GM12872 (cell line): Measurements from ENCODE around the gene DOCK2.

Source experiments
- TF ChIP-seq, protein P1 (sequence below): IDR thresholded peaks from 3 replicates; pipeline ENCODE4 v1.5.1; 2011; ENCODE audit warnings: low read depth, mild to moderate bottlenecking, low read length, moderate library complexity; ENCODE audit not compliant: insufficient read depth

Gene DOCK2

DNA sequence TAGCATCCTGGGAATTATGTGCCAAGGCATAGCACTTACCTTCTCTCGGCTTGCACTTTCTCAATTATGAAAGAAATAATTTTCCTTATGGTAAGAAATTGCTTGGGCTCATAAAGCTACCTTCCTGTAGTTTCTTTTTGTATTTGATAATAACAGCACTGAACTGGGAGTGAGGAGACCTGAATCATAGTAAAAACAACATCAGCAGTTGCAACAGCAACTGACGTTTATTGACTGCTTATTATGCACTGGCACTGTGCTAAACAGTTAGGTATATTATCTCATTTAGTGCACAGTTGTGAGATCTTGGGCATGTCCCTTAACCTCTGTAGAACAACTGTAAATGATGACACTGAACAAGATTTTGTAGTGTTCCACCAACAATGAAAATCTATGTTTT is 135.2 kb downstream of the DOCK2 start:
- TF ChIP-seq, protein P1, sequence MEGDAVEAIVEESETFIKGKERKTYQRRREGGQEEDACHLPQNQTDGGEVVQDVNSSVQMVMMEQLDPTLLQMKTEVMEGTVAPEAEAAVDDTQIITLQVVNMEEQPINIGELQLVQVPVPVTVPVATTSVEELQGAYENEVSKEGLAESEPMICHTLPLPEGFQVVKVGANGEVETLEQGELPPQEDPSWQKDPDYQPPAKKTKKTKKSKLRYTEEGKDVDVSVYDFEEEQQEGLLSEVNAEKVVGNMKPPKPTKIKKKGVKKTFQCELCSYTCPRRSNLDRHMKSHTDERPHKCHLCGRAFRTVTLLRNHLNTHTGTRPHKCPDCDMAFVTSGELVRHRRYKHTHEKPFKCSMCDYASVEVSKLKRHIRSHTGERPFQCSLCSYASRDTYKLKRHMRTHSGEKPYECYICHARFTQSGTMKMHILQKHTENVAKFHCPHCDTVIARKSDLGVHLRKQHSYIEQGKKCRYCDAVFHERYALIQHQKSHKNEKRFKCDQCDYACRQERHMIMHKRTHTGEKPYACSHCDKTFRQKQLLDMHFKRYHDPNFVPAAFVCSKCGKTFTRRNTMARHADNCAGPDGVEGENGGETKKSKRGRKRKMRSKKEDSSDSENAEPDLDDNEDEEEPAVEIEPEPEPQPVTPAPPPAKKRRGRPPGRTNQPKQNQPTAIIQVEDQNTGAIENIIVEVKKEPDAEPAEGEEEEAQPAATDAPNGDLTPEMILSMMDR, result no peak

DNA sequence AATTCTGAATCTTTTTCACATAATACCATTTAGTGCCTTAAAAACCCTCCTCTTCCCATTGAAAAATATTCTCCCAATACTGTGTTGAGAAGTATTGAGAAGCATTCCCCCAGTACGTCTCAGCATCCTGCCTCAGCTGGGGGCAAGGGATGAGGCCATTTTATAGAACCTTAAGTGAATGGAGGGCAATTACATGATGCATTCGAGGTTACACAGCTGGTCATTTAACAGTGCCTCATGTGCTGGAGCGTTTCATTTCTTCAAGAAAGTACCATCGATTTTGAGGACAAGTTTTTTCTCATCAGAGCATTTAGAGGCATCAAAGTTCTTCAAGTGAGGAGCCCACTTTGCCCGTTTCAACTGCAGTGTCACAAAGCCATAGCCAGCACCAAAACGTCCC is 135.6 kb downstream of the DOCK2 start:
- TF ChIP-seq, protein P1, result no peak

- TF ChIP-seq, protein P1, result no peak
Observed at GRCh38 chr5:169777159-169777558, 140.1 kb downstream of the DOCK2 start.

DNA sequence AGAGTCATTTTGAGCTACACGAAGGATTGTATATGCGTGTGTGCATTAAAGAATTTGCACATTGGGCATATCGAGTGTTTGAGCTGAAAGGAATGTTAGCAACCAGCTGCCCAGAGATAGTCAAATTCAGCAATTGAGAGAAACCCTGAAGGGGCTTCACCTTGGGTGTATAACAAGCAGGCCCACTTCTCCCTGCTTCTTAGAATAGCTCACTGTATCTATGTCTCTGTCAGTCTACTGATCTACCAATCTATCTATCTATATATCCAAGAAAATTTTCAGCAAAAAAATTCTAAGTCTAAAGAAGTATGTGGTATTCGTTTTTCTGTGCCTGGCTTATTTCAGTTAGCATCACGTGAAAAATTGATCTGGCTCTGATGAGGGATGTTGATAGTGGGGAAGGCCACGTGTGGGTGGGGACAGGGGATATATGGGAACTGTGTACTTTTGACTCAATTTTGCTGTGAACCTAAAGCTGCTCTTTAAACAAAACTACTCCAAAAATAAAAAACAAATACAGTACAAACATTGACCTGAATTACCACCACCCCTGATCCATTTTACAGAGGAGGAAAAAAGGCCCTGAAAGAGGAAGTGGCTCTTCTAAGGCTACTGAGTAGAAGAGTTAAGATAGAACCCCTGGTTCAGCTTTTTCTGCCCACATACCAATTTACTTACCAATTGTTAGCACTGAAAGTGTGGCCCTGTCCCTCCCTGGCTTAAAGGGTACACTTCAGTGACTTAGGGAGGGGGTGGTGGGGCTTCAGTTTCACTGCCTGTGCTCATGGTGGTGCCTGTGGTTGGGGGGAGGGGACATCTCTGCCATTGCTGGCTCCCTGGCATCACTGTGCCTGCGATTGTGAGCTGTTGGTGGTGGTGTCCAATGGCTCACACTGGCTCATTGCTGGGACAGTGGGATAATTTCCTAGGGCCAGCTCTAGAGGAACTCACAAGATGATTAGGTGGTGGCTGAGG is 141.8 kb downstream of the DOCK2 start:
- TF ChIP-seq, protein P1, result no peak

- TF ChIP-seq, protein P1, result no peak
Observed at GRCh38 chr5:169781420-169782345, 144.6 kb downstream of the DOCK2 start.

- TF ChIP-seq, protein P1, result no peak
Observed at GRCh38 chr5:169785771-169786618, 148.9 kb downstream of the DOCK2 start.
